ENCODE data around the gene GNG12. TPM values are rescaled to one million over a fixed set of nuclear protein-coding genes. Genes with fewer than 3 reads are reported as not detected.

GNG12 gene
- total RNA-seq, 1 donor, result 455 TPM

DNA sequence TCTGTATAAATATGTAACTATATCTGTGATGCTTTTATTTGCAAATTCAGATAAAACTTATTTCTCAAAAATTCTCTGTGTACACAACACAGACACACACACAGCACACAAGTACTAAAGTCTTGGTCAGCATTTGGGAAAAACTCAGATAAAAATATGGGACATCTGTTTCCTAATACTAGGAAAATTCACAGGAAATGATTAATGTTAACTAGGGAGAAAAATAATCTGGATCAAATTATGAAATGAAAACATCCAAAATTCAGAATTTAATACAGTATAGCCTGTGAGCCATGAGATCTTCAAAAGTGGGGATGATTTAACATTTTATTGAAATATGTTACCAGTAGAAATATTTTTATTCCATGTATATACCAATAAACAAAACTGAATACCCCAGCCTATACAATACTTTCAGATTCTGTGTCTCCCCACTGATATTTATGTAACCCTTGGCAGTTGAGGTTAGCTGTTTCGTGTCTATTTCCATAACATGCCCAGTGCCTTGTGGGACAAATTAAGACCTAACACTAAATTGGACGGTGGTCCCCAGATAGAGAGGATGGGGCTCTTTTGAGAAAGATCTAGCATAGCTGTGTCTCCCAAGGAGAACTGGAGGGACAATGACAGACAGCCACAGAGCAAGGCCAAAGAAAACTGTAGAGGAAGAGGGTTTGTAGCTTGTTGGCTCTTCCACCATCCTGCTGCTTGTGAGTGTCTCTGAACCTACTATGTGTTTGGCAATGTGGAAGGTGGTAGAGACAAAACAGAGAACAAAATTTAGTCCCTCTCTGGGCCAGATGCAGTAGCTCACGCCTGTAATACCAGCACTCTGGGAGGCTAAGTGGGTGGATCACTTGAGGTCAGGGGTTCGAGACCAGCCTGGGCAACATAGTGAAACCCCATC lies 47.2 kb downstream of the GNG12 start:
- peak; percentile 65 for DNase-seq (ENCODE audit: low read depth)
- TF ChIP-seq CTCF (IDR thresholded peaks at IDR 0.05; ENCODE audit: insufficient read depth, low read length), result no peak

DNA sequence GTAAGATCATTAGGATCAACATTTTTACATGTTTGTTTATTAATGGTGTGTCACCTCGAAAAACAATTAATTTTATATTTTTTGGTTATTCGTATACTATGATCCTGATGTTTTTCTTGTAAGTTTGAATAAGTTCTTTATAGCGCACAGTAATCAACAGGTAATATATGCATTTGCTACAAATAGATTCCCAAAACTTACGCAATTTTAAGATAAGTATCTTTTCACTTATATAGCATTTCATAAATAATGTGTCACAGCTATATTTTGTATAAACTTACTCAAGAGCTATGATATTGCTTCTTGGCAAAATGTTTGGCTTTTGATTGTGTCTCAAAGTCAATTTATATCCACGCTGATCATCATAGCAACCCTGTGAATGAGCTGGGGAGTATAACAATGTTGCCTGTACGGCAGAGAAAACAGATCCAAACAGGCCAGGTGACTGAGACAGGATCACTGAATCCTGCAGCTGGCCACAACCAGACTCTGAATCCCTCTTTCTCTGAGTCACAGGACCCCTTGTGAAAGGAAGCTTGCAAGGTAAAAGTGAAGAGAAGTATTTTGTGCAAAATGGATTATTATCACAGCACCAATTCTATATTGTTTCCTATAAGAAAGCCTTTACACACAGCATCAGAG lies 48.6 kb downstream of the GNG12 start:
- no peak for DNase-seq (ENCODE audit: low read depth)
- no peak for TF ChIP-seq CTCF (IDR thresholded peaks at IDR 0.05; ENCODE audit: insufficient read depth, low read length)
- no peak overlapping the region for H3K4me3 ChIP-seq (ENCODE audit: low read depth, low read length)

More for the DNA sequence above, 47.2 kb downstream of the GNG12 start:
- no peak overlapping the region for H3K4me3 ChIP-seq (ENCODE audit: low read depth, low read length)

DNA sequence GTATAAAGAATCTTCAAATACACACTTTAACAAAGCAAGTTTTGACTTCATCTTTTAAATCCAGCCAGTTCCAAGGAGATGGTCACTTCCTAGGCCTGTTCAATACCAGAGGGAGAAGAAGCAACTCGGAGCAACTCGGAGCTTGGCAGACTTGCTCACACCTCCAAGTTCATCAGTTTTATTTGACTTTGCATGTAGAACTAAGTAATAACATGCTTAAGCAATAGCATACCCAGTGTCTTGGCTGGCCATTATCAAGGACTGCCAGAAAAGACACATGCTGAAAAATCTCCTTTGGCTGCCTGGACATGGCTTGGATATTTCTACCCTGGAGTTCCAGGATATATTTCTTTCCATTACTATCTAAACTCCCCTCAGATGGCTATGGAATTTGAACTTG lies 52.6 kb downstream of the GNG12 start:
- peak; percentile 83 for DNase-seq (ENCODE audit: low read depth)
- no peak overlapping the region for H3K4me3 ChIP-seq (ENCODE audit: low read depth, low read length)
- no peak for TF ChIP-seq CTCF (IDR thresholded peaks at IDR 0.05; ENCODE audit: insufficient read depth, low read length)

DNA sequence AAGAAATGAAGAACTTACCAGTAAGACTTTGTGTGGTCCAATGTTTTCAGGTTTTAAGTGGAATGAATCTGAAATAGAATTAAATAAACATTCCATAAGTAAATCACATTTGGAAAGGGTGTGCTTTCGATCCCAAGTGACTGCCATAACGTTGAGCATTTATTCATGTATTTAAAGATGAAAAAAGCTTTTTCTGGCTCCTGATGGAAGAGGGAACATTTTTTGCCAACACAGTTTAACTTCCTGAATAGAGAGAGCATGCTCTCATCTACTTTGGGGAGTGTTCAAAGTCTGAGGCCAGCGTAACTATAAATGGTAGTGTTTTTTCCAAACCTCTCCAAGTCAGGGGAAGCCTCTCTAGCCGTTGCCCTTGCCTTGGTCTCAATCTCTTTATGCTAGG lies 55.8 kb downstream of the GNG12 start:
- no peak overlapping the region for H3K4me3 ChIP-seq (ENCODE audit: low read depth, low read length)
- no peak for DNase-seq (ENCODE audit: low read depth)
- TF ChIP-seq CTCF (IDR thresholded peaks at IDR 0.05; ENCODE audit: insufficient read depth, low read length), result no peak

DNA sequence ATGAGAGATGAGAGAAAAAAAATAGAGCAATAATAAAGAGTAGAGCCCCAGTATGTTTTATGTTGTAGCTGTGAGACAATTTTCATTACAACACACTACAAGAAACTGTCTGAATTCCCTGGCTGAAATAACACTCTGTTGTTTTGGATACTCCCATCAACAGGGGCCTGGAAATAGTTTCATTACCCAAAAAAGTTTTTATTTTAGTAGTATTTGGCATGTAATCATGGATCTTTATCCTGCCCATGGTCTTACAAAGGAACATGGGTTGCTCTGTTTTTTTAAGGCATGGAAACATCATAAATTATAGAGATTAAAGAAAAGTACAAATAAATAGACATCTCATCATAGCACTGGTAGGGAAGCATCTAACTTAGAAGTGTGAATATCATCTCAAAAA lies 56.3 kb downstream of the GNG12 start:
- no peak for DNase-seq (ENCODE audit: low read depth)
- H3K4me3 ChIP-seq (ENCODE audit: low read depth, low read length), result no peak overlapping the region
- TF ChIP-seq CTCF (IDR thresholded peaks at IDR 0.05; ENCODE audit: insufficient read depth, low read length), result no peak

- no peak for TF ChIP-seq CTCF (IDR thresholded peaks at IDR 0.05; ENCODE audit: insufficient read depth, low read length)
- no peak for DNase-seq (ENCODE audit: low read depth)
- no peak overlapping the region for H3K4me3 ChIP-seq (ENCODE audit: low read depth, low read length)
Measured at GRCh38 chr1:67773462-67773861, 59.8 kb downstream of the GNG12 start.

Data from fibroblast of the aortic adventitia (primary cell).